Measurements from ENCODE around the gene ZFP36L2.

The ZFP36L2 gene

GRCh38 chr2:43180897-43181296, 45.5 kb downstream of the ZFP36L2 start:
- DNase-seq: no peak

GRCh38 chr2:43179942-43180341, 46.5 kb downstream of the ZFP36L2 start:
- DNase-seq: no peak

GRCh38 chr2:43178602-43179542, 47.5 kb downstream of the ZFP36L2 start:
- peak; percentile 80 for DNase-seq

GRCh38 chr2:43178055-43178598, 48.3 kb downstream of the ZFP36L2 start:
- no peak for DNase-seq

GRCh38 chr2:43176449-43176848, 50.0 kb downstream of the ZFP36L2 start:
- no peak for DNase-seq

- no peak for DNase-seq
Measured at GRCh38 chr2:43175876-43176275, 50.5 kb downstream of the ZFP36L2 start.

GRCh38 chr2:43175020-43175441, 51.4 kb downstream of the ZFP36L2 start:
- no peak for DNase-seq

- no peak for DNase-seq
Measured at GRCh38 chr2:43174368-43174916, 52.0 kb downstream of the ZFP36L2 start.

All from NCI-H446 treated with DMSO at 0.1 percent for 48 hours (cell line).